SU-DHL-6 (cell line): ENCODE measurements around the gene STN1.
A peak's percentile ranks its signal among the peaks of the same experiment; 100 is the strongest.

Source experiments
- H2AFZ ChIP-seq: fragments of 200-600 bp; sonication (generic); 2 replicates; pipeline ENCODE4 v1.6.1; 2014; ENCODE audit warnings: low read depth, mild to moderate bottlenecking, moderate library complexity, mixed read lengths, antibody characterized with exemption, low read length; ENCODE audit not compliant: severe bottlenecking
- H3F3A ChIP-seq: fragments of 200-600 bp; shearing (Covaris generic); 2 replicates; pipeline ENCODE4 v1.6.0; 2016; ENCODE audit warnings: antibody characterized with exemption, mild to moderate bottlenecking; ENCODE audit not compliant: insufficient read depth
- H3K27ac ChIP-seq: fragments of 200-600 bp; sonication (generic); 2 replicates; pipeline ENCODE4 v1.5.1; 2016; ENCODE audit warnings: low read depth, mild to moderate bottlenecking, low read length, moderate library complexity, mixed read lengths
- H3K27me3 ChIP-seq: fragments of 200-600 bp; sonication (generic), shearing (Covaris generic); 2 replicates; pipeline ENCODE4 v1.6.0; 2014; ENCODE audit warnings: mild to moderate bottlenecking, low read length
- H3K36me3 ChIP-seq: fragments of 200-600 bp; sonication (generic); 2 replicates; pipeline ENCODE4 v1.6.1; 2014; ENCODE audit warnings: mild to moderate bottlenecking, low read length, mixed read lengths
- H3K4me2 ChIP-seq: fragments of 300-600, 200-600 bp; shearing (Covaris generic), sonication (generic); 2 replicates; pipeline ENCODE4 v1.6.0; 2014; ENCODE audit warnings: low read length, low read depth, mild to moderate bottlenecking; ENCODE audit not compliant: poor library complexity, severe bottlenecking
- H3K4me3 ChIP-seq: fragments of 200-600 bp; sonication (generic); 2 replicates; pipeline ENCODE4 v1.5.1; 2014; ENCODE audit warnings: antibody characterized with exemption, low read length, mild to moderate bottlenecking, mixed read lengths; ENCODE audit not compliant: insufficient read depth, poor library complexity, severe bottlenecking
- H3K79me2 ChIP-seq: fragments of 200-600 bp; sonication (generic); 2 replicates; pipeline ENCODE4 v1.6.1; 2014; ENCODE audit warnings: mild to moderate bottlenecking, low read length, moderate library complexity; ENCODE audit not compliant: insufficient read depth
- H3K9ac ChIP-seq: fragments of 200-600 bp; sonication (generic); 2 replicates; pipeline ENCODE4 v1.7.0; 2014; ENCODE audit warnings: mild to moderate bottlenecking, low read length
- H3K9me2 ChIP-seq: fragments of 200-600 bp; sonication (generic); replicated peaks from 2 replicates; pipeline ENCODE4 v1.6.1; 2014; ENCODE audit warnings: low read length; ENCODE audit not compliant: insufficient read depth
- H3K9me3 ChIP-seq: fragments of 200-600 bp; sonication (generic); 2 replicates; pipeline ENCODE4 v1.6.1; 2014; ENCODE audit warnings: low read length, mixed read lengths; ENCODE audit not compliant: insufficient read depth
- H4K20me1 ChIP-seq: fragments of 200-600 bp; sonication (generic); 2 replicates; pipeline ENCODE4 v1.6.1; 2014; ENCODE audit warnings: low read depth, mild to moderate bottlenecking, antibody characterized with exemption, low read length, moderate library complexity, mixed read lengths
- EZH2phosphoT487 ChIP-seq: fragments of 200-600 bp; sonication (generic), shearing (Covaris generic); conservative IDR thresholded peaks from 2 replicates; pipeline ENCODE4 v1.6.1; 2018; ENCODE audit warnings: mild to moderate bottlenecking, antibody characterized with exemption, low read length, moderate library complexity, mixed read lengths
- TF ChIP-seq, protein P1 (sequence below): fragments of 200-600 bp; sonication (generic); IDR thresholded peaks from one replicate; pipeline ENCODE4 v1.5.1; 2017; ENCODE audit warnings: antibody characterized with exemption, mild to moderate bottlenecking, low read length, moderate library complexity; ENCODE audit not compliant: insufficient read depth, poor library complexity, severe bottlenecking

The STN1 gene

DNA sequence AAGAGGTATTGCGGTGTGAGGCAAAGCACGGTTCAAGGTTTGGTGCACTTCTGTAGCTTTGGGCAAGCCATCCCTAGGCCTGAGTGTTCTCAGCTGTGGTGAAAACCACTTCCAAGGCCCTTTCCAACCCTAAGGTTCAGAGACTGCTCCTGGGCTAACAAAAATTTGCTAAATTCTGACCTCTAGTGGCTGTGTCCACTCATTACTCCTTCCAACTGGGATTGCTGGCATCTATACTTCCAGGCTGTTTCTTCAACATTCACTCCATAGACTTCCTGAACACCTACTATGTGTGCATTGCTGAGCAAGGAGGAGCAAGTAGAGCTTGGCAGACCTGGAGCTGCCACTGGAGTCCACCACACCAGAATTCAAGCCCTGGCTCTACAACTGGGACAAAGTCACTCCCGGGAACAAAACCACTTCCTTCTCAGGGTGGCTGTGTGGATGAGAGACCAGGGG lies 33.3 kb downstream of the STN1 start:
- no peak overlapping the region for H3K4me2 ChIP-seq
- no peaks in the 10 kb centered on the region for H4K20me1 ChIP-seq
- no peaks in the 10 kb centered on the region for H3K79me2 ChIP-seq
- no peaks in the 10 kb centered on the region for H3K9me2 ChIP-seq
- H3K27me3 ChIP-seq: no peaks in the 10 kb centered on the region
- no peak overlapping the region for H3K27ac ChIP-seq
- no peaks in the 10 kb centered on the region for H3F3A ChIP-seq
- TF ChIP-seq, protein P1, sequence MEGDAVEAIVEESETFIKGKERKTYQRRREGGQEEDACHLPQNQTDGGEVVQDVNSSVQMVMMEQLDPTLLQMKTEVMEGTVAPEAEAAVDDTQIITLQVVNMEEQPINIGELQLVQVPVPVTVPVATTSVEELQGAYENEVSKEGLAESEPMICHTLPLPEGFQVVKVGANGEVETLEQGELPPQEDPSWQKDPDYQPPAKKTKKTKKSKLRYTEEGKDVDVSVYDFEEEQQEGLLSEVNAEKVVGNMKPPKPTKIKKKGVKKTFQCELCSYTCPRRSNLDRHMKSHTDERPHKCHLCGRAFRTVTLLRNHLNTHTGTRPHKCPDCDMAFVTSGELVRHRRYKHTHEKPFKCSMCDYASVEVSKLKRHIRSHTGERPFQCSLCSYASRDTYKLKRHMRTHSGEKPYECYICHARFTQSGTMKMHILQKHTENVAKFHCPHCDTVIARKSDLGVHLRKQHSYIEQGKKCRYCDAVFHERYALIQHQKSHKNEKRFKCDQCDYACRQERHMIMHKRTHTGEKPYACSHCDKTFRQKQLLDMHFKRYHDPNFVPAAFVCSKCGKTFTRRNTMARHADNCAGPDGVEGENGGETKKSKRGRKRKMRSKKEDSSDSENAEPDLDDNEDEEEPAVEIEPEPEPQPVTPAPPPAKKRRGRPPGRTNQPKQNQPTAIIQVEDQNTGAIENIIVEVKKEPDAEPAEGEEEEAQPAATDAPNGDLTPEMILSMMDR: peak; percentile 55
- no peak for TF ChIP-seq EZH2phosphoT487
- no peak overlapping the region for H2AFZ ChIP-seq
- H3K9ac ChIP-seq: no peak overlapping the region
- no peaks in the 10 kb centered on the region for H3K9me3 ChIP-seq
- H3K36me3 ChIP-seq: no peaks in the 10 kb centered on the region
- no peak overlapping the region for H3K4me3 ChIP-seq

- Histone ChIP-seq H3K27ac (no peak overlapping the region), H3K4me3 (no peak overlapping the region), H4K20me1 (no peaks in the 10 kb centered on the region), H3K9me2 (no peaks in the 10 kb centered on the region), H3K79me2 (no peaks in the 10 kb centered on the region), H3F3A (no peaks in the 10 kb centered on the region), H3K4me2 (no peak overlapping the region), H3K9me3 (no peaks in the 10 kb centered on the region), H2AFZ (no peak overlapping the region), H3K9ac (no peak overlapping the region), H3K36me3 (no peaks in the 10 kb centered on the region), H3K27me3 (no peaks in the 10 kb centered on the region)
- no peak for TF ChIP-seq EZH2phosphoT487
- TF ChIP-seq, protein P1: no peak
Measured at GRCh38 chr10:103882285-103883007, 35.5 kb downstream of the STN1 start.

- Histone ChIP-seq H3K4me2 (no peak overlapping the region), H3K27ac (no peak overlapping the region), H3K9me3 (no peaks in the 10 kb centered on the region), H3K79me2 (no peaks in the 10 kb centered on the region), H2AFZ (no peak overlapping the region), H3K9ac (no peak overlapping the region), H3F3A (no peaks in the 10 kb centered on the region), H3K4me3 (no peak overlapping the region), H4K20me1 (no peaks in the 10 kb centered on the region), H3K9me2 (no peaks in the 10 kb centered on the region), H3K27me3 (no peaks in the 10 kb centered on the region), H3K36me3 (no peaks in the 10 kb centered on the region)
- TF ChIP-seq EZH2phosphoT487: no peak
- TF ChIP-seq, protein P1: no peak
Measured at GRCh38 chr10:103881416-103882284, 36.3 kb downstream of the STN1 start.
